Epithelial cell of prostate (primary cell): Measurements from ENCODE around the gene MEP1B.
A peak's percentile ranks its signal among the peaks of the same experiment; 100 is the strongest.
"Not testable (repeated sequence)": the region's sequence is repeated elsewhere in the genome, so short reads cannot be mapped to it uniquely, and the experiment has no call there.

Experiments used
- DNase-seq: peaks from one replicate; pipeline ENCODE4 v3.0.0-alpha.2; 2011; ENCODE audit warnings: low read depth, low spot score
- H3K27ac ChIP-seq: fragments of 450-650 bp; 2 replicates; pipeline ENCODE4 v1.5.1; 2017; ENCODE audit warnings: mild to moderate bottlenecking

MEP1B gene

DNA sequence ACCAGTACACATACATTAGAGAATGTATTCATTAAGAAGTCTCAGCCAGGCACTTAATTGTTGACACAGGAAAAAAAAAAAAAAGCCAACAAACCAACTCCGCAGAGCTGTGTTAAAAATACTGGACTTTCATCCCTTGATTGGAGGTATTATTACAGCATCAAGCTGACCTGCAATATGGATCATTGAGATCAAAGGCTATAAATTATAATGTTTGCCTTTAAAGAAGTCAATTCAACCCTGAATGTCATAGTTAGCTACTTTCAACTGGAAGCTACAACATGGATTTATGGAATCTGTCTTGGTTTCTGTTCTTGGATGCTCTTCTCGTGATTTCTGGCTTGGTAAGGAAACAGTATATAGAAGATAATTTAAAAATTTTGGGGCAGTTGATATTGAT is at the start of gene MEP1B:
MEP1B (plus strand) TSS at position 250 of the 400 bp plus-strand sequence; CDS start at position 282, 32 bp downstream.
- DNase-seq, result no peak
- H3K27ac ChIP-seq, result no peak within 1 kb of the TSS

GRCh38 chr18:32148185-32148870 is 41.5 kb upstream of the MEP1B start:
- no peak for DNase-seq
- no peak overlapping the region for H3K27ac ChIP-seq

DNA sequence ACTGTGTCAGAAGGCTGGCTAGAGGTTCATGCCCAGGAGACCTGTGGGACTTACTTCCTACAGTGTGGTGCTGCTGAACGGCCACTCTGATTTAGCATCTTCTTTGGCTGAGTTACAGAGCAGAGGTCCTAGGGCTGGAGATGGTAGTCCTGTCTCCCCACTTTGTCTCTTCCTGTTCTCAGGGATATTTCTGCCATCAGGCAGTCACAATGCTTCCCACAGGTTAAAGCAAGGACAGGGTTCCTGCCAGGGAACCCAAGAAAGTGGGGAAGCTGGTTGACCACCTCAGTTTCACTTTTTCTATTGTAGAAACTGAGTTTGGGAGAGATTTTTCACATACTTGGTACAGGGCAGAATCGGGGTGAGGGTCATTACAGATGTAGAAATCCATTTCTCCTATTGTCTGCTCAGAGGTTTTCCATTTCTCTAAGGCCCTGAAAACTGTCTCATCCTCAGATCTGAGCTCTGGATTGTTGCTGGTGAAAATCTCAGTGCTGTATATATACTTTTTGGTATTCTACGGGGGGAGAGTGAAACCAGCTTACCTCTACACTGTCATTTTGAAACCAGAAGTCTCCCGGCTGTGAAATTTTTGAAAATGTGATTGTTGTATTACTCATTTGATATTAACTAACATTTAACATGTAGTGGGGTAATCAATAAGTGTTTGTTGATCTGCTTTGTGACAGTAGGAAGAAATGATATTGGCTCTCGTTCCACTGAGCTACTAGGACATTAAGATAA is 37.0 kb upstream of the MEP1B start:
- H3K27ac ChIP-seq, result no peak overlapping the region
- no peak for DNase-seq

GRCh38 chr18:32156855-32157254 is 33.0 kb upstream of the MEP1B start:
- DNase-seq, result no peak
- no peak overlapping the region for H3K27ac ChIP-seq

DNA sequence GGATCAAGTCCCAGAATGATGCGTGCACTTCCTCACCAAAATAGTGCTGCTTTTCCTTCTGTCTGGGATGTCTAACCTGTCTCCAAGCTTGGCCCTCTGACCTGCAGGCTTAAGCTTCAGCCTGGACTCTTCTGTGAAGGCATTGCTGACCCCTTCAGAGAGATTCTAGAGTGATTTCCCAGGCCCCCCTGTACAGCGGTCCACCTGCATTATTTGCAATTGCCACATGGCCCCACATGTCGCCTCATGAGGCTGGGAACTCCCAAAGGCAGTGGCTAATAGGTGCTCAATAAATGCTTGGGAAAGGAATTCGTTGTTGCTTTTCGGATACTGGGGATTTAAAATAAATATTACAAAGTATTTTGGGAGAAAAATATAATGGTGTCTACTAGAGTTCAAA is 32.3 kb upstream of the MEP1B start:
- no peak overlapping the region for H3K27ac ChIP-seq

DNA sequence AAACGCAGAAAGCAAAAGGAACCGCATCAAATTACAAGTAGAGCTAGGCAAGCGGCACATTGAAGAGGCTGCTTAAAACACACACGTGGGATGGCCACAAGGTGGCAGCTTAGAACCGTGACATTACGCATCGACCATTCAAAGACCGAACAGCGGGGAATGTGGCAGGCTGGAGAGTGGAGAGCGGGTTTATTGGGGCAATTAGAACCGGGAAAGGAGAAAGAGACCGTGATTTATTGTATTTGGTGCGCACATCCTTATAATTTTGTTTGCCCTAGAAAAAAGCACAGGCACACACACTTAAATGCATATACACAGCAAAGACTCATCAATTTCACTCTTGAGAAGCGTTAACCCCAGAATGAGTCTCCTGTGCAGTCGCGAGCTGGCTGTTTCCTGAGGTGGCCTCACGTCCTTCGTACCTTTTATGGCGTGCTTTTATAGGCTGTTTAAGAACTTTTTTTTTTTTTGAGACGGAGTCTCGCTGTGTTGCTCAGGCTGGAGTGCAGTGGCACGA is 31.7 kb upstream of the MEP1B start:
- DNase-seq, result peak; percentile 48
- H3K27ac ChIP-seq, result no peak overlapping the region

More for the DNA sequence above, 32.3 kb upstream of the MEP1B start:
- no peak for DNase-seq

GRCh38 chr18:32158631-32159030 is 31.2 kb upstream of the MEP1B start:
- not testable (repeated sequence) for H3K27ac ChIP-seq

GRCh38 chr18:32160547-32160946 is 29.3 kb upstream of the MEP1B start:
- no peak overlapping the region for H3K27ac ChIP-seq

More at GRCh38 chr18:32158631-32159030, 31.2 kb upstream of the MEP1B start:
- DNase-seq, result not testable (repeated sequence)

DNA sequence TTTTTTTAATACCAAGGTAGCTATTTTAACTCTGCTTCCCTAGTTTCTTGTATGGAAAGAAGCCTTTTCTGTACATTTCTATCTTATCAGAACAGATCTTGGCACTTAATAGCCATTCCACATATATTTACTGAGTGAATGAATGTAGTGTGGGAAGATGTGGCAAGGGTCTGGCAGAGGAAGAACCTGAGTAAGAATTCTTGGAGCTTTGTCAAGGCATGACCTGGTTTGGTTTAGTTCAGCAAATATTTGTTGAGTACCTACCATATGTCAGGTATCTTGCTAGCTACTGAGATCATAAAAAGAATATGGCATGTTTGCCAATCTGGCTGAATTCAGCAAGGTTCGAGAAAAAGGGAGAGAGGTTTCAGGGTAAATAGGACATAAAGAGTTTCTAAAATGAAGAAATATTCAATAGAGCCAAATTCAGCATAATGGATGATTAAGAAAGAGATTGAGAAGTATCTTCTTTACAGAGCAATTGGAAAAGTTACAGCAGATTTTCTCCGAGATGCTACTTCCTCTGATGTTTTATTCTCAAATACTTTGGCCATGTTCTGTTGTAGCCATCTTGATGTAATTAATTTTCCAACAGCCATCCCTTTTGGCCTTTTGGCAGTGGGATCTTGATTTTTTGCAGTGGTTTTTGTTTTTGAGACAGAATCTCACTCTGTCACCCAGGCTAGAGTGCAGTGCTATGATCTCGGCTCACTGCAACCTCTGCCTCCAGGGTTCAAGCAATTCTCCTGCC is 21.7 kb upstream of the MEP1B start:
- peak; percentile 65 for DNase-seq

More at GRCh38 chr18:32160547-32160946, 29.3 kb upstream of the MEP1B start:
- no peak for DNase-seq

DNA sequence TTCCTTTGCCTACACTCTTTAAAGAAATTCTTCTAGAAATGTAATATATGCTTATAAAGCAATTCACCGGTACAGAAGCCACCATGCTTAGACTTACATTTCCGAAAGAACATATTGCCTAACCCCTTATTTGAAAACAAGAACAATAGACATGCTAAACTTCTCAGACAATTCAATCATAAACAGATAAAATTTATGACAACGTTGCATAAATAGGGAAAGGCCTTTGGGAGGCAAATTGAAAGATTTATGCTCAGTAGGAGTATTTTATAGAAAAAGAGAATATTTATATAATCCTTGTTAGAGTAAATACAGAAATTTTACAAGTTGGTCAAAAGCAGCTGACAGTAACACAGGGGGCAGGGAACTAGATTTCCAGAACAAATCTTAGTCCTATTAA is 16.2 kb upstream of the MEP1B start:
- no peak for DNase-seq
- H3K27ac ChIP-seq, result no peak overlapping the region

More for the DNA sequence above, 21.7 kb upstream of the MEP1B start:
- H3K27ac ChIP-seq, result no peak overlapping the region

DNA sequence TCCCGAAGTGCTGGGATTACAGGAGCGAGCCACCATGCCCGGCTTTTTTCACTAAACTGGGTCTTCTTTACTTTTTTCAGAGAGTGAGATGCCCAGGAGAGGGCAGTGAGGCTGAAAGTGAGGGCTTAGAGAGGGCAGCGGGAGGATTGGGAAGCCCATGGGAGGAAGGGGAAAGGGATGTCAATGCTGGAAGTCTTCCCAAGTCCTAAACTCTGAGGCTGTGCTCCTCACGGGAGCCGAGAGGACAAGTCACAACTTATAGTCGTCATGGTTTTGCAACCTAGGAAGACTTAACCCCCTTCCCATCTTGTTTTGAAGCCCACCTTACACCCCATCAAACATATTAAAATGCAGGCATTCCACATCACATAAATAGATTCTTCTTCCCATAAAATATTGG is 15.1 kb upstream of the MEP1B start:
- no peak overlapping the region for H3K27ac ChIP-seq
- no peak for DNase-seq

DNA sequence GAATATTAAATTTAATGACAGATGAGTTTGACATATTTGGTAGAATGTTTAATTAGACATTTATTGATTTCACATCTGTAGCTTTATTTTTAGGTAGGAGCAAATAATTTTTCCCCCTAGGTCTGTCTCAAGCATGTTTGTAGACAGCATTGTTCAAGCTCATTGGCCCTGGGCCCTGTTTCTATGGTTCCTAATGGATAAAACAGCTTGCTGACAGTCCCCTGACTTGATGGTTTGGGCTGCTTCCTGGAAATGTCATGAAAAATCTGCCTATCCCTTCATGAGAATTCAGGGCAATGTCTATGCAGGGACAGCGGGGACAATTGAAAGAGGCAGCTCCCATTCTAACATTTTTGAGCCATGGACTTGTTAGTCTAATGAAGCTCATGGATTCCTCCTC is 14.6 kb upstream of the MEP1B start:
- DNase-seq, result no peak
- no peak overlapping the region for H3K27ac ChIP-seq

DNA sequence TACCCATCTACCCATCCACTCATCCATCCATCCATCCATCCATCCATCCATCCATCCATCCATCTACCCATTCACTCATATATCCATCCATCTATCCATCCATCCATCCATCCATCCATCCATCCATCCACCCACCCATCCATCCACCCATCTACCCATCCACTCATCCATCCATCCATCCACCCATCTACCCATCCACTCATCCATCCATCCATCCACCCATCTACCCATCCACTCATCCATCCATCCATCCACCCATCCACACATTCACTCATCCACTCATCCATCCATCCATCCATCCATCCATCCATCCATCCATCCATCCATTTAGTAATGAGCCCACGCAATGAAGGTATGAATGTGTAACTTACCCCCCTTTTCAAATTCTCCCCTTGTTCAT is 13.1 kb upstream of the MEP1B start:
- not testable (repeated sequence) for DNase-seq, H3K27ac ChIP-seq

GRCh38 chr18:32177530-32177929 is 12.3 kb upstream of the MEP1B start:
- H3K27ac ChIP-seq, result no peak overlapping the region
- no peak for DNase-seq

- no peak overlapping the region for H3K27ac ChIP-seq
- DNase-seq, result no peak
Observed at GRCh38 chr18:32183503-32183902, 6.3 kb upstream of the MEP1B start.

- DNase-seq, result no peak
- H3K27ac ChIP-seq, result no peak overlapping the region
Observed at GRCh38 chr18:32190209-32190608, 370 bp downstream of the MEP1B start.

DNA sequence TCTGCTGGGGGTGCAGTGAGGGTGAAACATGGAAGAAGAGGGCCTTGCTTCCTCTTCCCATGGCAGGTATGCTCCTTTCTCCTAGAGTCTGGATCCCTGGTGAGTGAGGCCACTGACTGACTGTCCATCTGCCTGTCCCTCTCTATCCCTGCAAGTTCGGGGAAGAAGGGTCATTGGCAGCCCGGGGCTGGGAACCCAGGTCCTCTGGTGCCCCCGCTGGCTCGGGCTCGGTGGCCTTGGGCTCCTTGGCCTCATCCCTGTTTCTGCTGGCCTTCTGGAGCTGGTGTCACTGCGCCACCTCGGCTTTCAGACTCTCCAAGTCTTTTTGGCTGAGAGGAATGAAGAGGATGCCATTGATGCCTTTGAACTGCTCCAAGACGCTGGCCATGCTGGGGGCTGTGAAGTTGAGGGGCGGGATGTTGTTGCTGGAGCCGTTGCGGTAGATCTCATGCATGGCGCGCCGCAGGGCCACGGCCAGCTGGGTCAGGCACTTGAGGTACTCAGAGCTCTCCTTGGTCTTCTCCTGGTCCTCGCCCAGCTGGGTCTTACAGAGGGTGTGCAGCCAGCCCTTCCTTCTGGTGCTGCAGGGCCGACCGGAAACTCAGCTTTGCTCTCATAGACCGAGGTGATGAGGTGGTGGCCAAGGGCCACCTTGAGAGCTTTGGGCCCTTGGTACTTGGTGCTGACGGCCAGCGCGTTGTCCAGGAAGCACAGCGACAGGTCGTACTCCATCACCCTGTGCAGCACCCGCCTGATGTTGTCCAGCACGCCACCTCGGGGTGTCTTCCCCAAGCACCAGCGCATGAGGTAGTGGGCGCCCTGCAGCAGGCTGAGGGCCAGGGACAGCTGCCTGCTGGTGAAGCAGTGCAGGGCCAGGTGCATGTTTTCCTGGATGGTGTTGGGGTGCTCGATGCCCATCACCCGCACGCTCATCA is 6.3 kb downstream of the MEP1B start:
- no peak overlapping the region for H3K27ac ChIP-seq
- no peak for DNase-seq

DNA sequence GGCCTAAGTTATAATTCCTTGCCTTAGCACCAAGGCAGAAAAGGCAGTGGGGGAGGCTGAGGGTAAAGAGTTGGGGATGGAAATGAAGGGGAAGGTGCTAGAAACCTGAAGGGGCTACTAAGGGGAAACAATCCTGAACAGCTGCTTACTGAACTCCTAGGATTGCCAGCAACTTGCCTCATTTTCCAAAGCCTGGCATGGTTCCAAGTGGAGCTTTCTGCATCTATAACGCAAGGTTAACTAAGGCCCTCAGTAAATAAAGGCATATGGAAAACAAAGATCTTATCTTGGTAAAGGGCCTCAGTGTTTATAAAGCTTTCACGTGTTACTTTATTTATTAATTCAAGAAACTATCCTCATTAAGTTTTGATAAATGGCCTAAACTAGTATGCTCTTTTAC is 10.9 kb downstream of the MEP1B start:
- H3K27ac ChIP-seq, result no peak overlapping the region
- no peak for DNase-seq

GRCh38 chr18:32201948-32202672 is 12.3 kb downstream of the MEP1B start:
- DNase-seq, result no peak

More at GRCh38 chr18:32201948-32202672, 12.3 kb downstream of the MEP1B start:
- no peak overlapping the region for H3K27ac ChIP-seq
